Effector memory CD8-positive, alpha-beta T cell (primary cell): Measurements from ENCODE around the gene ERBIN.
A peak's percentile ranks its signal among the peaks of the same experiment; 100 is the strongest.
"Not testable (repeated sequence)": the region's sequence is repeated elsewhere in the genome, so short reads cannot be mapped to it uniquely, and the experiment has no call there.

Source experiments
- ATAC-seq: fragments of 150-1000 bp; cut with Tn5 transposase; replicated peaks from 2 replicates; pipeline ENCODE4 v1.10.0; 2021; ENCODE audit warnings: mild to moderate bottlenecking, moderate library complexity
- DNase-seq, 3 experiments: peaks; one replicate each; pipeline ENCODE4 v3.0.0; 2021
- H3K27ac Mint-ChIP-seq, 2 donors: one replicate each; pipeline ENCODE4 v1.8.0; 2022; ENCODE audit warnings: mild to moderate bottlenecking in 2 of 2, mixed read lengths in 2 of 2, moderate library complexity in 2 of 2
- H3K27me3 Mint-ChIP-seq, 2 donors: one replicate each; pipeline ENCODE4 v1.8.0; 2022; ENCODE audit warnings: mixed read lengths in 2 of 2
- H3K36me3 Mint-ChIP-seq: one replicate; pipeline ENCODE4 v1.8.0; 2022; ENCODE audit warnings: mild to moderate bottlenecking, moderate library complexity, mixed read lengths; ENCODE audit not compliant: insufficient read depth
- H3K4me1 Mint-ChIP-seq, 2 donors: one replicate each; pipeline ENCODE4 v1.8.0; 2022; ENCODE audit warnings: low read depth in 2 of 2, mixed read lengths in 2 of 2
- H3K4me3 Mint-ChIP-seq, 2 donors: one replicate each; pipeline ENCODE4 v1.8.0; 2022; ENCODE audit warnings: mild to moderate bottlenecking in 2 of 2, mixed read lengths in 2 of 2, moderate library complexity in 2 of 2
- H3K9me3 Mint-ChIP-seq, 2 donors: one replicate each; pipeline ENCODE4 v1.8.0; 2022; ENCODE audit warnings: mixed read lengths in 2 of 2

ERBIN gene

DNA sequence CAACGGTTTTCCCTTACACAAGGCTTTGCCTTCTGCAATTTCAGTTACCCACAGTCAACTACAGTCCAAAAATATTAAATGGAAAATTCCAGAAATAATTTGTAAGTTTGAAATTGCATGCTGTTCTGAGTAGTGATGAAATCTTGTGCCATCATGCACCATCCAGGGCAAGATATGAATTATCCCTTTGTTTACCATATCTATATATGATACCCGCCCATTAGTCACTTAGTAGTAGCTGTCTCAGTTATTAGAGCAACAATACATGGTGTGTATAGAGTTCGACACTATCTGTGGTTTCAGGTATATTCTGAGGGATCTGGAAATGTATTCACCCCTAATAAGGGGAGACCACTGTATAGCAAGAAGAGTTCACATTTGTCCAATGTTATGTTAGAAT is 29.4 kb downstream of the ERBIN start:
- Mint-ChIP-seq H3K36me3 (peaks cover 11% of the 10 kb centered on the region), H3K27ac (peak overlapping the region in 1 of 2 donors; percentile 74)

DNA sequence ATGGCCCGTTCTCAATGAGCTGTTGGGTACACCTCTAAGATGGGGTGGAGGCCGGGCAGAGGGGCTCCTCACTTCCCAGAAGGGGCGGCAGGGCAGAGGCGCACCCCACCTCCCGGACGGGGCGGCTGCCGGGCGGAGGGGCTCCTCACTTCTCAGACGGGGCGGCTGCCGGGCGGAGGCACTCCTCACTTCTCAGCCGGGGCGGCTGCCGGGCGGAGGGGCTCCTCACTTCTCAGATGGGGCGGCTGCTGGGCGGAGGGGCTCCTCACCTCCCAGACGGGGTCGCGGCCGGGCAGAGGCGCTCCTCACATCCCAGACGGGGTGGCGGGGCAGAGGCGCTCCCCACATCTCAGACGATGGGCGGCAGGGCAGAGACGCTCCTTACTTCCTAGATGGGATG is 31.3 kb downstream of the ERBIN start:
- not testable (repeated sequence) for H3K27ac Mint-ChIP-seq, ATAC-seq, H3K27me3 Mint-ChIP-seq, H3K9me3 Mint-ChIP-seq, DNase-seq, H3K4me3 Mint-ChIP-seq
- Mint-ChIP-seq H3K36me3 (peaks cover 11% of the 10 kb centered on the region), H3K4me1 (peaks cover 43 to 62% of the 10 kb centered on the region in 2 donors)

More for the DNA sequence above, 29.4 kb downstream of the ERBIN start:
- H3K9me3 Mint-ChIP-seq = no peaks in the 10 kb centered on the region
- ATAC-seq = no peak
- no peak for DNase-seq
- peaks cover 35 to 61% of the 10 kb centered on the region in 2 donors for H3K4me1 Mint-ChIP-seq
- H3K27me3 Mint-ChIP-seq = no peaks in the 10 kb centered on the region
- peak overlapping the region in 1 of 2 donors; percentile 15 for H3K4me3 Mint-ChIP-seq

DNA sequence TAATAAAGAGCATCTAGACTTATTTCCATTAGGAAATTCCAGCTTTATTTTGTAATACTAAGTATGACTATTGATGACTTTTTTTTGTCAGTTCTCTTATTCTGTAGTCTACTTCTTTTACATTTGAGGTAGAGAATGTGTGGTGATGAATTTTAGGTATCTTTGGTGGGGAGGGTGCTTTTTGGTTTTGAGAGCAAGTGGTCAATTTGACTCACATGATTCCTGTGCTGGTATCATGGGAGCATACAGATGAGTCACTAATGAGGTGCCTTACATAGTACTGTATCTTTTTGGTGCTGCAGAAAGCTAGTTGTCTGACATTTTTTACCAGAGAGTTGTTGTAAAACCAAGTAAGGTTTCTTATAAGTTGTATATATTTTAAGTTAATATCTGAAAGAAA is 35.3 kb downstream of the ERBIN start:
- H3K9me3 Mint-ChIP-seq = no peaks in the 10 kb centered on the region
- no peaks in the 10 kb centered on the region for H3K27me3 Mint-ChIP-seq
- H3K4me1 Mint-ChIP-seq = peaks cover 38 to 49% of the 10 kb centered on the region in 2 donors
- no peak for DNase-seq
- peak overlapping the region in 1 of 2 donors; percentile 20 for H3K4me3 Mint-ChIP-seq
- H3K36me3 Mint-ChIP-seq = peaks cover 10% of the 10 kb centered on the region
- H3K27ac Mint-ChIP-seq = peak overlapping the region; percentile 2 to 13
- ATAC-seq = peak; percentile 58

DNA sequence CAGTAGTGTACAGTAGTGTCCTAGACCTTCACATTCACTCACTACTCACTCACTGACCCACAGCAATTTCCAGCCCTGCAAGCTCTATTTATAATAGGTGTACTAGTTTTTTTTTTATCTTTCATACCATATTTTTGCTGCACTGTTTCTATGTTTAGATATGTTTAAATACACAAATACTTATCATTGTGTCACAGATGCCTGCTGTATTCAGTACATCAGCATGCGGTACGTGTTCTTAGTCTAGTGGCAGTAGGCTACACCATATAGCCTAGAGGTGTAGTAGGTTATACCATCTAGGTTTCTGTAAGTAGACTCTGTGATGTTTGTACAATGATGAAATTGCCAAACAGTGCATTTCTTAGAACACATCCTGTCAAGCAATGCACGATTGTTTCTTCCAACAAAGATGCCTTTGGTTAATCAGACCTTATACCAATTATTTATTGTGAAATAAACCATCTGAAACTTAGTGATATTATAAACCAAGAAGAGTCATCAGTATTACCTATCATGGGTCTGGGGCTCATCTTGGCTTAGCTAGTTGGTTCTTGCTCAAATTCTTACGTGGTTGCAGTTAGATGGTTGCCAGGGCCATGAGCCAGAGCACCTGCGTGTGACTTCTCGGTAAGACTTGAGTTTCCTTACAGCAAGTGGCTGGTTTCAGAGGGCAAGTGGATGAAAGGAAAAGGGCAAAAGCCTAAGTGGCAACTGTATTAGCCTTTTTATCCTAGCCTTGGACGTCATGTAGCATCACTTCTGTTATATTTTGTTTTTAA is 41.1 kb downstream of the ERBIN start:
- H3K27ac Mint-ChIP-seq = peak overlapping the region; percentile 26 to 41
- DNase-seq (no peak), ATAC-seq (no peak)
- no peaks in the 10 kb centered on the region for H3K27me3 Mint-ChIP-seq
- H3K9me3 Mint-ChIP-seq = no peaks in the 10 kb centered on the region
- H3K4me1 Mint-ChIP-seq = peaks cover 42 to 61% of the 10 kb centered on the region in 2 donors
- H3K36me3 Mint-ChIP-seq = peaks cover 16% of the 10 kb centered on the region
- peak overlapping the region; percentile 18 to 27 for H3K4me3 Mint-ChIP-seq

DNA sequence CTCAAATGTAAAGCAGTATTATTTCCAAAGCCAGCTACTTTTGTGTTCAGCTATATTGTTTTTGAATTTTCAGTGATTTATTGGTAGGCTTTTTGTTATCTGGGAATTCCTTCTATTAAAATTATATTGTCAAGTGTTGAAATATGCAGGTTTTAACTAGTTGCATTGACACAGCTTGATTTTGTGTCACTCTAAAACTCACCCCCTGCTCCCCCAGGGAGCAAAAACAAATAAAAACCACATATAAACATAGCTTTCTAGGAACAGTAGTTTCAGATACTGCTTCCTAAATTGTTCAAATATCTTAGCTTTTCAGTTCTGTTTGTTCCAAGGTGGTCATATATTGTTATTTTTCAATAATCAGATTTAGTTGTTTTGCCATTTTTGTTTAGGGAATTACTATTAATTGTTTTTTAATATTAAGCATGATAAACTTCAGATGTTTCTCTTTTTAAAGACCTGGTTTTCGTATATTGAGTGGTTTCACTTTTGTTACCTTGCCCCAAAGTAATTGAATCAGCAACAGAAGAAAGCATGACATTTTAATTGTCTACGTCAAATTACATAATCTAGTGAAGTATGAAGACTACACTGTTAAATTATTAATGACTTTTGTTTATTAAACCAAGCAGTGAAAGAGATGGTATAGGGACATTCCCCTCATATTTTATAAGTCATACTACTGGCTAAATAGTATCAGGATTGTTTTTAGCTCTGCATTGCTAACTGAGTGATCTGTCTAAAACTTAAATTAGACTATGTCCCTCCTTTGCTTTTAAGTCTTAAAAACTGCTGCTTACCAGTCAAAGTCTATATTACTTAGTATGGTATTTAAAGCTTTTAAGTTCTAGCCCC is 43.4 kb downstream of the ERBIN start:
- peak overlapping the region; percentile 24 to 82 for H3K27ac Mint-ChIP-seq
- H3K27me3 Mint-ChIP-seq = no peaks in the 10 kb centered on the region
- ATAC-seq (no peak), DNase-seq (no peak)
- H3K4me3 Mint-ChIP-seq = peak overlapping the region; percentile 19 to 59
- peaks cover 12% of the 10 kb centered on the region for H3K36me3 Mint-ChIP-seq
- H3K4me1 Mint-ChIP-seq = peaks cover 45 to 64% of the 10 kb centered on the region in 2 donors
- no peaks in the 10 kb centered on the region for H3K9me3 Mint-ChIP-seq

DNA sequence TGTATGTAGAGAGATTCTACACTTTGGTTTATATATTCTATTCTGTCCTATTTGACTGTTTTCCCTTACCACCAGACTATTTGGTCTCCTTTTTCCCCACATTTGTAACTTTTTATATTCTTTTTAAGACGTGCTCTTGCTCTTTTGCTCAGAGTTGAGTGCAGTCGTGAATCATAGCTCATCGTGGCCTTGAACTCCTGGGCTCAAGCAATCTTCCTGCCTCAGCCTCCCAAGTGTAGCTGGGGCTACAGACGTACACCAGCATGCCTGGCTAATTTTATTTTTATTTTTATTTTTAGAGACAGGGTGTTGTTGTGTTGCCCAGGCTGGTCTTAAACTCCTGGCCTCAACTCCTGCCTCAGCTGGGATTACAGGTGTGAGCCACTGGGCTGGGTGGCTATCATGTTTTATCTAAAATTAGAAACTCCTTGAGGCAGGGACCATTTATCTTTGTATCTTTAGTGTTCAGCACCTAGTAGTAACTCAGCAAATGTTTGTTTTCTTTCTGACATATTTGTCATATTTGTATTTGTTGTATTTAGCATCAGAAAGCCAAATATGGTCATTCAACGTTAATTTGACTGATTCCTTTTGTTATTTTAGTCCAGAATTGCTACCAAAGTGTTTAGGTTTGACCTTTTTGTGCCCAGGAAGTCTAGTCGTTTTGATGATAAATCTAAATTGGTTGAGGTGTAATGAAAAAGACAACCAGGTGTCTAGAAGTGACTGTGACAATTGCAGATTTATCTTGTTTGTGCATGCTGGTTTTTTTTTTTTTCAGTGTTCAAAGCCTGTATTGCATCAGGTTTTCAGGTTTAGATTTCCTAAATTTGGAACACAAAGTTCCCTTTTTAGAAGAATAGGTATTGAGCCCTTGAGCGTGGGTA is 44.3 kb downstream of the ERBIN start:
- Mint-ChIP-seq H3K4me3 (peak overlapping the region; percentile 19 to 59), H3K27me3 (no peaks in the 10 kb centered on the region), H3K27ac (peak overlapping the region; percentile 24 to 82), H3K36me3 (peaks cover 9% of the 10 kb centered on the region), H3K4me1 (peaks cover 46 to 68% of the 10 kb centered on the region in 2 donors), H3K9me3 (no peaks in the 10 kb centered on the region)
- DNase-seq (no peak), ATAC-seq (no peak)

DNA sequence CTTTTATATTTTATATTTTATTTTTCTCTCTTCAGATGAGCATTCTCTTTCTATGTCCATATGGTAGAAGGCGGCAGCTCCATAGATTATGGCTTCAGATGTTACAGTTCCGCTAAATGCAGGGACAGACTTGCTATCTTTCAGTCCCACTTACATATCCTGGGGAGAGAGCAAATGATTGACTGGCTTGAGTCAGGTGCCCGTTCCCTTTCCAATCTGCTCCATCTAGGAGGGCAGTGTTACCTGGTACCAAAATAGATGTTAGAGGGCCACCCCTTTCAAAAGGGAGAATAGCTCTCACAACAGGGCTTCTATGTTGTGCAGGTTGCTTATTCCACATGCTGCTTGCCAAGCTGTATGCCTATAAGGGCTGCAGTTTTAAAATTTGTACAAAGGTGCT is 45.3 kb downstream of the ERBIN start:
- peak overlapping the region in 1 of 2 donors; percentile 82 for H3K27ac Mint-ChIP-seq
- H3K9me3 Mint-ChIP-seq = no peaks in the 10 kb centered on the region
- no peak for DNase-seq
- H3K4me1 Mint-ChIP-seq = peaks cover 43 to 70% of the 10 kb centered on the region in 2 donors
- H3K4me3 Mint-ChIP-seq = no peak overlapping the region
- peaks cover 9% of the 10 kb centered on the region for H3K36me3 Mint-ChIP-seq
- no peak for ATAC-seq
- no peaks in the 10 kb centered on the region for H3K27me3 Mint-ChIP-seq

DNA sequence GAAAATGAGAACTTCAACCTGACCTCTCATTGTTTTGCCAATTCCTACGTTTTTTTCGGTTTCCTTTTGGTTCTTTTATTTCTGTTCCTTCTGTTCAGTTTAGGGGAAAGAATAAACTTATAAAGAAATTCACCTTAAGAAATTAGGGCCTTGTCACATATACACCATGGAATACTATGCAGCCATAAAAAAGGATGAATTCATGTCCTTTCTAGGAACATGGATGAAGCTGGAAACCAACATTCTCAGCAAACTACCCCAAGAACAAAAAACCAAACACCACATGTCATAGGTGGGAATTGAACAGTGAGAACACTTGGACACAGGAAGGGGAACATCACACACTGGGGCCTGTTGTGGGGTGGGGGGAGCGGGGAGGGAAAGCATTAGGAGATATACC is 46.5 kb downstream of the ERBIN start:
- not testable (repeated sequence) for DNase-seq, H3K4me3 Mint-ChIP-seq, H3K36me3 Mint-ChIP-seq, H3K9me3 Mint-ChIP-seq, H3K27me3 Mint-ChIP-seq, ATAC-seq
- peaks cover 37 to 61% of the 10 kb centered on the region in 2 donors for H3K4me1 Mint-ChIP-seq
- H3K27ac Mint-ChIP-seq = peak overlapping the region in 1 of 2 donors; percentile 82

DNA sequence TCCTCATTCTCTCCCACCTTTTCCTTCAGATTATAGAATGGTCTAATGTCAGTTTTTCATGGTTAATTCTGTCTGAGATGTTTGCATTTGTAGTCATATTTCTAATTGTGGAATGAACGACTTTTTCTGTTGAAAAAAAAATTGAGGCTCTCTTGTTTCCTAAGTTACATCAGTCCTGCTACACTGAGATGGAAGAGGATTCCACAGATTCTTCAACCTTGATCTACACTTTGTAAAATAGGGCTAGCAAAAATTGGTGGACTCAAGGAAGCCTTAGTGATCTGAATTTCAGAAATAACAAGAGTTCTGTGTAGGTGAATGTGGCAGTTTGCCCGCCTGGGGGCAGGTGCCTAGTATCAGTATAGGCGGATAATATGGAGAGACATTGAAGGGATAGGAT is 51.9 kb downstream of the ERBIN start:
- H3K4me3 Mint-ChIP-seq = no peak overlapping the region
- no peaks in the 10 kb centered on the region for H3K27me3 Mint-ChIP-seq
- no peak for ATAC-seq
- no peak for DNase-seq
- peak overlapping the region; percentile 10 to 33 for H3K27ac Mint-ChIP-seq
- H3K4me1 Mint-ChIP-seq = peaks cover 32 to 64% of the 10 kb centered on the region in 2 donors
- H3K36me3 Mint-ChIP-seq = peaks cover 4% of the 10 kb centered on the region
- H3K9me3 Mint-ChIP-seq = no peaks in the 10 kb centered on the region

DNA sequence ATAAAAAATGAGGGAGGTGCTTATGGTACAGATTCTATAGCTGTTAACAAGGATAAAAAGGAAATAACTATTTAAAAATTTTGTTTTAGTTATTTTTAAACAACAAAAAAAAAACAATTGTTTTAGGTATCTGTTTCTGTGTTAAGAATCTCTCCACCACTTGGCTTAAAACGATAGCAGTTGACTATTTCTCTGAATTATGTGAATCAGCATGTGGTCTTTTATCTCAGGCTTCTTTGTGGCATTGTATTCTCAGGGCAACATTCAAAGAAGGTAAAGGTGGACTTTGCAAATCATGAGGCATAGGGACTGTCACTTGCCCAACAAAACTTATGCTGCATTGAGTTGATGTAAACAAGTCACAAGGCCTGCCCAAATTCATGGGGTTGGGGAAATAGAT is 55.2 kb downstream of the ERBIN start:
- Mint-ChIP-seq H3K27ac (peak overlapping the region; percentile 2 to 75), H3K4me3 (no peak overlapping the region)

DNA sequence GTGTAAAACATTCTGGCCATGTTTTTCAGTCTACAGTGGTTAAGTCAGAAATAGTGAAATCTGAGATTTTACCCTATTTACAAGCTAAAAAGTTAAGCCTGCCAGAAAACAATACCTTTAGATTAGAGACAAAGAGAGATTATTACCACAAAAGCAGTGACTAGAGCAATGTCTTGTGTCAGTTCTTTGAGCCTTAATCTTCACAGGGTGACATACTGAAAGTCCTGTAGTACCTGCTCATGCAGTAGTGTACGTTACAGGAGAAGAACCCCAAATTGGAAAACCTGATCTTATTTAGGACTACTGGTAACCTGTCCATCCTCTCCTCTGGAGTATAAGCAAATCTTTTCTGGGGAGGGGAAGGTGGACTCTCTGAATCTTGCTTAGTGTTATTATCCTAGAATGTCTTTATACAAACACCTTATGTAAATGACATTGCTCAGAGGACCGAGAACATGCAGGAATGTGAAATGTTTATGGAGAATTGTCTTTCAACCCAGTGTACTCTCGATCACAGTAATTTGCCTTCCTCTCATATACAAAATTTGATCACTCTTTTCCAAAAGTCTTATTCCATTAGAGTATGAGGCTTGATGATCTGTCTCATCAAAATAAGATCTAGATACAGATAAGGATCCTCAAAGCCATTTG is 55.7 kb downstream of the ERBIN start:
- Mint-ChIP-seq H3K4me3 (no peak overlapping the region), H3K4me1 (peaks cover 46 to 77% of the 10 kb centered on the region in 2 donors), H3K27me3 (no peaks in the 10 kb centered on the region), H3K27ac (peak overlapping the region; percentile 2 to 75), H3K36me3 (peaks cover 9% of the 10 kb centered on the region), H3K9me3 (no peaks in the 10 kb centered on the region)
- DNase-seq = no peak
- no peak for ATAC-seq

More for the DNA sequence above, 55.2 kb downstream of the ERBIN start:
- no peak for DNase-seq
- no peaks in the 10 kb centered on the region for H3K27me3 Mint-ChIP-seq
- H3K4me1 Mint-ChIP-seq = peaks cover 45 to 72% of the 10 kb centered on the region in 2 donors
- H3K9me3 Mint-ChIP-seq = no peaks in the 10 kb centered on the region
- no peak for ATAC-seq
- peaks cover 9% of the 10 kb centered on the region for H3K36me3 Mint-ChIP-seq

DNA sequence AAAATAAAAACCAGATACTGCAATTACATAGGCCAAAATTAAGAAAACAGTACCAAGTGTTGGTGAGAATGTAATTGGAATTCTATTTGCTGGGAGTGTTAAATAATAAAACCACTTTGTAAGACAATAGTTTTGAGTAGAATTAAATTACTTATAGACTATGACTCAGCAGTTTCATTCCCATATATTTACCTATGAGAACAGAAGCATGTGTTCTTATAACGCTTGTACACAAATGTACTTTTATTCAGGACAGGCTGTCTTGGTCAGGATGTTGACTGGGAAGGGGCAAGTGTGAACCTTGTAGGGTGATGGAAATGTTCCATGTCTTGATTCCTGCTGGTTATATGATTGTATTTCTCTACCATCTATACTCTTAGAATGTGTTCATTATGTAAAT is 56.3 kb downstream of the ERBIN start:
- Mint-ChIP-seq H3K27me3 (no peaks in the 10 kb centered on the region), H3K4me3 (no peak overlapping the region), H3K4me1 (peaks cover 46 to 78% of the 10 kb centered on the region in 2 donors), H3K36me3 (peaks cover 9% of the 10 kb centered on the region), H3K27ac (peak overlapping the region; percentile 17 to 75), H3K9me3 (no peaks in the 10 kb centered on the region)
- no peak for ATAC-seq
- no peak for DNase-seq
